SK-N-SH treated with all-trans-retinoic acid at 6 μM for 48 hours (cell line): ENCODE measurements around the gene SPOP.
A peak's percentile ranks its signal among the peaks of the same experiment; 100 is the strongest.

Source experiments
- ATAC-seq: fragments of 200-7000 bp; cut with Tn5 transposase; 3 replicates; pipeline ENCODE4 v1.9.1; 2020; ENCODE audit warnings: mild to moderate bottlenecking, moderate library complexity
- ARNTL ChIP-seq: fragments of 450-650 bp; formaldehyde crosslinking; IDR thresholded peaks from 2 replicates; pipeline ENCODE4 v1.5.0; 2020; ENCODE audit warnings: low read depth, mild to moderate bottlenecking, moderate library complexity, borderline replicate concordance
- CREB5 ChIP-seq: fragments of 250-450 bp; sonication (Bioruptor Pico); IDR thresholded peaks from 2 replicates; pipeline ENCODE4 v1.5.1; 2020; ENCODE audit warnings: low read depth, mild to moderate bottlenecking, moderate library complexity
- CSDC2 ChIP-seq: fragments of 250-450 bp; sonication (Bioruptor Pico); IDR thresholded peaks from 2 replicates; pipeline ENCODE4 v1.5.0; 2020; ENCODE audit warnings: mild to moderate bottlenecking, moderate library complexity
- CSRNP3 ChIP-seq: fragments of 250-450 bp; sonication (Bioruptor Pico); IDR thresholded peaks from 2 replicates; pipeline ENCODE4 v1.5.1; 2021; ENCODE audit warnings: mild to moderate bottlenecking, moderate library complexity
- ESRRG ChIP-seq: fragments of 250-450 bp; sonication (Bioruptor Pico); IDR thresholded peaks from 2 replicates; pipeline ENCODE4 v1.6.1; 2021; ENCODE audit warnings: mild to moderate bottlenecking
- GLIS3 ChIP-seq: fragments of 250-450 bp; sonication (Bioruptor Pico); IDR thresholded peaks from 2 replicates; pipeline ENCODE4 v1.5.0; 2020; ENCODE audit warnings: mild to moderate bottlenecking, moderate library complexity
- ISL1 ChIP-seq: fragments of 250-450 bp; sonication (Bioruptor Pico); IDR thresholded peaks from 2 replicates; pipeline ENCODE4 v2.1.2; 2022; ENCODE audit warnings: mild to moderate bottlenecking, moderate library complexity
- OSR1 ChIP-seq: fragments of 250-450 bp; sonication (Bioruptor Pico); IDR thresholded peaks from 2 replicates; pipeline ENCODE4 v1.8.0; 2022; ENCODE audit warnings: moderate library complexity, mild to moderate bottlenecking, inconsistent platforms
- POU6F1 ChIP-seq: fragments of 250-450 bp; sonication (Bioruptor Pico); IDR thresholded peaks from 2 replicates; pipeline ENCODE4 v1.8.0; 2021; ENCODE audit warnings: low read depth, mild to moderate bottlenecking, moderate library complexity, borderline replicate concordance
- RARB ChIP-seq: fragments of 250-450 bp; sonication (Bioruptor Pico); IDR thresholded peaks from 2 replicates; pipeline ENCODE4 v1.8.0; 2021; ENCODE audit warnings: mild to moderate bottlenecking, moderate library complexity
- SNAI2 ChIP-seq: fragments of 250-450 bp; sonication (Bioruptor Pico); IDR thresholded peaks from 2 replicates; pipeline ENCODE4 v1.5.0; 2020; ENCODE audit warnings: mild to moderate bottlenecking, moderate library complexity
- TCF4 ChIP-seq: fragments of 250-450 bp; sonication (Bioruptor Pico); IDR thresholded peaks from 2 replicates; pipeline ENCODE4 v1.8.0; 2021; ENCODE audit warnings: mild to moderate bottlenecking, moderate library complexity, borderline replicate concordance
- TOX ChIP-seq: fragments of 250-450 bp; sonication (Bioruptor Pico); IDR thresholded peaks from 2 replicates; pipeline ENCODE4 v1.8.0; 2021; ENCODE audit warnings: mild to moderate bottlenecking, moderate library complexity, borderline replicate concordance
- TSHZ2 ChIP-seq: fragments of 250-450 bp; sonication (Bioruptor Pico); IDR thresholded peaks from 2 replicates; pipeline ENCODE4 v1.5.0; 2020; ENCODE audit warnings: mild to moderate bottlenecking, moderate library complexity
- ZC3H10 ChIP-seq: fragments of 250-450 bp; sonication (Bioruptor Pico); IDR thresholded peaks from 2 replicates; pipeline ENCODE4 v1.5.1; 2021; ENCODE audit warnings: mild to moderate bottlenecking, moderate library complexity
- ZFP30 ChIP-seq: fragments of 450-650 bp; formaldehyde crosslinking; IDR thresholded peaks from 2 replicates; pipeline ENCODE4 v1.5.0; 2022; ENCODE audit warnings: mild to moderate bottlenecking, moderate library complexity
- ZNF565 ChIP-seq: fragments of 450-650 bp; formaldehyde crosslinking; conservative IDR thresholded peaks from 2 replicates; pipeline ENCODE4 v1.5.0; 2020; ENCODE audit warnings: low read depth, mild to moderate bottlenecking, moderate library complexity
- ZNF70 ChIP-seq: fragments of 450-650 bp; formaldehyde crosslinking; IDR thresholded peaks from 2 replicates; pipeline ENCODE4 v1.5.0; 2020; ENCODE audit warnings: mild to moderate bottlenecking, moderate library complexity

SPOP gene

GRCh38 chr17:49577963-49578362, 99.9 kb downstream of the SPOP start:
- TF ChIP-seq TSHZ2 (CRISPR knock-in tag) (no peak), CREB5 (CRISPR knock-in tag) (no peak)
- no peak for ATAC-seq

- ATAC-seq, result no peak
- TF ChIP-seq SNAI2 (CRISPR knock-in tag) (no peak), ISL1 (CRISPR knock-in tag) (no peak), GLIS3 (CRISPR knock-in tag) (no peak), CSDC2 (no peak), ZC3H10 (no peak), TCF4 (no peak), RARB (CRISPR knock-in tag) (no peak), TOX (CRISPR knock-in tag) (no peak), ZNF565 (CRISPR knock-in tag) (no peak), ESRRG (CRISPR knock-in tag) (no peak), CSRNP3 (CRISPR knock-in tag) (no peak), ARNTL (CRISPR knock-in tag) (no peak), POU6F1 (CRISPR knock-in tag) (no peak), OSR1 (CRISPR knock-in tag) (no peak), TSHZ2 (CRISPR knock-in tag) (no peak), ZNF70 (no peak), ZFP30 (CRISPR knock-in tag) (no peak), CREB5 (CRISPR knock-in tag) (no peak)
Observed at GRCh38 chr17:49577650-49577934, 100.3 kb downstream of the SPOP start.

- peak; percentile 9 for ATAC-seq
Observed at GRCh38 chr17:49576917-49577649, 100.8 kb downstream of the SPOP start.

More at GRCh38 chr17:49576917-49577649, 100.8 kb downstream of the SPOP start:
- TF ChIP-seq TSHZ2 (CRISPR knock-in tag), result no peak
- TF ChIP-seq ZNF70, result no peak
- no peak for TF ChIP-seq ZNF565 (CRISPR knock-in tag)
- no peak for TF ChIP-seq GLIS3 (CRISPR knock-in tag)
- TF ChIP-seq ZFP30 (CRISPR knock-in tag), result no peak
- no peak for TF ChIP-seq ESRRG (CRISPR knock-in tag)
